NCI-H1105 treated with DMSO at 0.1 percent for 48 hours (cell line): Measurements from ENCODE around the gene GNB3.
A peak's percentile ranks its signal among the peaks of the same experiment; 100 is the strongest.
"Not testable (repeated sequence)": the region's sequence is repeated elsewhere in the genome, so short reads cannot be mapped to it uniquely, and the experiment has no call there.

Experiments used
- DNase-seq: peaks from one replicate; lab custom pipeline; 2025; lab: John Stamatoyannopoulos, UW

GNB3 gene

GRCh38 chr12:6883683-6884082, 43.0 kb downstream of the GNB3 start:
- no peak for DNase-seq

- DNase-seq = no peak
Observed at GRCh38 chr12:6884539-6884938, 43.8 kb downstream of the GNB3 start.

GRCh38 chr12:6886206-6886999, 45.7 kb downstream of the GNB3 start:
- DNase-seq = not testable (repeated sequence)

GRCh38 chr12:6887460-6887859, 46.7 kb downstream of the GNB3 start:
- no peak for DNase-seq

- no peak for DNase-seq
Observed at GRCh38 chr12:6888360-6888759, 47.6 kb downstream of the GNB3 start.

- not testable (repeated sequence) for DNase-seq
Observed at GRCh38 chr12:6888794-6889193, 48.1 kb downstream of the GNB3 start.

- not testable (repeated sequence) for DNase-seq
Observed at GRCh38 chr12:6889775-6890573, 49.2 kb downstream of the GNB3 start.

- peak; percentile 96 for DNase-seq
Observed at GRCh38 chr12:6890789-6891645, 50.3 kb downstream of the GNB3 start.

- no peak for DNase-seq
Observed at GRCh38 chr12:6891646-6892001, 50.9 kb downstream of the GNB3 start.

- not testable (repeated sequence) for DNase-seq
Observed at GRCh38 chr12:6892683-6893082, 52.0 kb downstream of the GNB3 start.

GRCh38 chr12:6894321-6894720, 53.6 kb downstream of the GNB3 start:
- DNase-seq = no peak
